Gastroesophageal sphincter (tissue), 4 donors: ENCODE measurements around the gene OR4N2. TPM values are rescaled to one million over a fixed set of nuclear protein-coding genes. Genes with fewer than 3 reads are reported as not detected.
"Not testable (repeated sequence)": the region's sequence is repeated elsewhere in the genome, so short reads cannot be mapped to it uniquely, and the experiment has no call there.

Experiments used
- ATAC-seq: fragments of 150-250 bp; one replicate; pipeline ENCODE4 v1.9.1; 2016; ENCODE audit warnings: mild to moderate bottlenecking, moderate library complexity
- H3K27ac ChIP-seq, 4 donors: fragments of 200-600 bp; sonication (generic) in 3 of 4; 1 replicate in 3 of 4; 2 replicates in 1 of 4; pipeline ENCODE4 v1.5.1; 2016 to 2019
- H3K27me3 ChIP-seq: fragments of 200-600 bp; sonication (generic); one replicate; pipeline ENCODE4 v1.5.1; 2019
- H3K36me3 ChIP-seq, 2 donors: fragments of 200-600 bp; sonication (generic); one replicate each; pipeline ENCODE4 v1.5.1; 2019; ENCODE audit warnings: control low read depth in 1 of 2
- H3K4me1 ChIP-seq, 3 donors: fragments of 200-600 bp; sonication (generic); 1 replicate in 2 of 3; 2 replicates in 1 of 3; pipeline ENCODE4 v1.5.1; 2016 to 2019; ENCODE audit warnings: control low read depth in 2 of 3
- H3K4me3 ChIP-seq, 2 donors: fragments of 200-600 bp; sonication (generic); one replicate each; pipeline ENCODE4 v1.5.1; 2019; ENCODE audit warnings: mild to moderate bottlenecking in 1 of 2, moderate library complexity in 1 of 2
- H3K9me3 ChIP-seq, 3 donors: fragments of 200-600 bp; sonication (generic); one replicate each; pipeline ENCODE4 v1.5.1; 2017 to 2019; ENCODE audit warnings: control low read depth in 2 of 3
- CTCF ChIP-seq, 4 experiments: fragments of 200-600 bp in 2 of 4; fragments of 450-650 bp in 2 of 4; sonication (generic) in 1 of 4; IDR thresholded peaks; one replicate each; pipeline ENCODE4 v1.5.1; 2017 to 2019; ENCODE audit warnings: antibody characterized with exemption in 4 of 4, mild to moderate bottlenecking in 2 of 4, moderate library complexity in 2 of 4
- EP300 ChIP-seq: sonication (generic); formaldehyde crosslinking; IDR thresholded peaks from one replicate; pipeline ENCODE4 v1.6.1; 2017; ENCODE audit warnings: antibody characterized with exemption, mild to moderate bottlenecking
- POLR2A ChIP-seq, 2 donors: fragments of 450-650 bp; IDR thresholded peaks; one replicate each; pipeline ENCODE4 v1.6.1; 2017; ENCODE audit warnings: antibody characterized with exemption in 2 of 2, mild to moderate bottlenecking in 2 of 2, moderate library complexity in 1 of 2
- POLR2AphosphoS5 ChIP-seq: sonication (generic); formaldehyde crosslinking; IDR thresholded peaks from one replicate; pipeline ENCODE4 v1.6.1; 2017; ENCODE audit warnings: antibody characterized with exemption
- WGBS, 2 donors: methylation state at CpG; one replicate each; pipeline ENCODE4 v1.1.5; 2018; ENCODE audit warnings: low coverage in 1 of 2; 5-methylcytosine and 5-hydroxymethylcytosine counted together
- total RNA-seq, 4 donors: library from RNA; depleted of rRNA; stranded (reverse); fragments of >200 nt; gene quantifications; one replicate each; pipeline ENCODE4 v1.1.0, GENCODE V29; 2016

The OR4N2 gene
- total RNA-seq = not detected

DNA sequence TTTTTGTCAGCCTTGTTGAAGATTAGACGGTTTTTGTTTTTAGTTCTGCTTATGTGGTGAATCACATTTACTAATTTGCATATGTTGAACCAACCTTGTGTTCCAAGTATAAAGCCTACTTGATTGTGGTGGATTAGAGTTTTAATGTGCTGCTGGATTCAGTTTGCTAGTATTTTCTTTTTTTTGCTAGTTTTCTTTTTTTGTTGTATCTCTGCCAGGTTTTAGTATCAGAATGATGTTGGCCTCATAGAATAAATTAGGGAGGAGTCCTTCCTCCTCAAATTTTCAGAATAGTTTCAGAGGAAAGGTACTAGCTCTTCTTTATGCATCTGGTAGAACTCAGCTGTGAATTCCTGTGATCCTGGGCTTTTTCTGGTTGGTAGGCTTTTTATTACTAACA is at the start of gene OR4N2:
Gene OR4N2 (plus strand): TSS at position 301 of the 400 bp plus-strand sequence. CDS start 23,679 bp downstream, outside the sequence.
- not testable (repeated sequence) for H3K4me1 ChIP-seq, H3K4me3 ChIP-seq, ATAC-seq, H3K27ac ChIP-seq, H3K27me3 ChIP-seq, H3K36me3 ChIP-seq
- WGBS, 2 donors = 75% methylated on average over 1 of the region's 1 CpG; no CpG with 5 or more reads in 1 of the 2 donors
- peaks cover 0 to 20% (median 0%) of the 10 kb centered on the region in 3 donors for H3K9me3 ChIP-seq

- Histone ChIP-seq H3K4me3 (no peak overlapping the region), H3K27ac (no peak overlapping the region), H3K9me3 (no peaks in the 10 kb centered on the region), H3K27me3 (no peaks in the 10 kb centered on the region), H3K36me3 (no peaks in the 10 kb centered on the region), H3K4me1 (no peaks in the 10 kb centered on the region)
- no peak for ATAC-seq
- 25 to 33% methylated on average over 2 of the region's 2 CpGs for WGBS, 2 donors
- no peak for TF ChIP-seq POLR2A (IDR thresholded peaks at IDR 0.05)
- TF ChIP-seq POLR2AphosphoS5 = no peak
- TF ChIP-seq EP300 = no peak
- no peak for TF ChIP-seq CTCF (IDR thresholded peaks at IDR 0.05)
These were observed 49.4 kb upstream of the OR4N2 start for GRCh38 chr14:19754172-19754571.

DNA sequence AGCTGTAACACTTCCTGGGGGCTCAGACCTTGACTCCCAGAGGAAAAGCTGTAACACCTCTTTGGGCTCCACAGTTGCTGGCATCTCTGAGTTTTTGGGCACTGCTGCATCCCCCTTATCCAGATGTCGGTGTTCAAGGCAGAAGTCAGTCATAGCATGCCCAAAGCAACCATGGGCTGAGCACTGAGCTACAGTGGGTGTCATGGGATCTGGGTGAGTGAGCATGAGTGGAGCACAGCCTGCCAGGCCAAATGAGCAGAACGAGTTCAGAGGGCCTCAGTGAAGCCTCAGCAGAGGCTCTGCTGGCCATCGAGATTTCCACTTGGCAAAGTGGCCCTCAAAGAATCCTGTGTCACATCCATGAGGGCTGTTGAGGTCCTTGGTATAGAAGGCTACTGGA is 32.1 kb upstream of the OR4N2 start:
- H3K27ac ChIP-seq, H3K4me3 ChIP-seq, H3K36me3 ChIP-seq, ATAC-seq, H3K4me1 ChIP-seq, H3K27me3 ChIP-seq: not testable (repeated sequence)
- WGBS, 2 donors = 60% methylated on average over 1 of the region's 3 CpGs; no CpG with 5 or more reads in 1 of the 2 donors
- H3K9me3 ChIP-seq = peaks cover 0 to 13% (median 0%) of the 10 kb centered on the region in 3 donors

DNA sequence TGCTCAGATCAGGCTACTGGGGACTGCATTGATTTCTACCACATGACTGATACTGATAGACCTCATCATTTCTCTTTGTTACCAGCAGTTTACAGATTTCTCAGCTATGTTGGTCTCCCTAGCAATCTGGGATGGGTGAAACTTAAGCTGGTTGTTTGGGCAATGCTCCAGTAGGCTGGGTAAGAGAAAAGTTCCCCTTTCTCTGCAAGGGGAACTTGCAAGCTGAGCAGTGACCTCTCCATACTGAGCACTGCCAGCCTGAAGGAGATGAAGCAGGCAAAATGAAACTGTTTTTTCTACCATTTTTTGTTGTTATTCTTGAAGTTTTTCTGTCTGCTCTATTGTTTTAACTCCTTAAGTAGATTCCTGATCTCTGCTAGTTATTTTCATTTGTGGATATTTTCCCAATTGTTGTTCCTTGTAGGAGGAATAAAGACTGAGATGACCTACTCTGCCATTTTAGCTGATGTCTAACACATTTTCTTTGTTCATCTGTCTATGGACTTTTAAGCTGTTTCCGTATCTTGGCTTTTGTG is 31.6 kb upstream of the OR4N2 start:
- ATAC-seq = no peak
- Histone ChIP-seq H3K36me3 (no peaks in the 10 kb centered on the region), H3K27ac (no peak overlapping the region), H3K4me3 (no peak overlapping the region), H3K4me1 (no peaks in the 10 kb centered on the region), H3K27me3 (no peaks in the 10 kb centered on the region), H3K9me3 (peaks cover 0 to 13% (median 0%) of the 10 kb centered on the region in 3 donors)
- no peak for TF ChIP-seq POLR2AphosphoS5
- WGBS, 2 donors = 60 to 93% methylated on average over 1 of the region's 1 CpG

DNA sequence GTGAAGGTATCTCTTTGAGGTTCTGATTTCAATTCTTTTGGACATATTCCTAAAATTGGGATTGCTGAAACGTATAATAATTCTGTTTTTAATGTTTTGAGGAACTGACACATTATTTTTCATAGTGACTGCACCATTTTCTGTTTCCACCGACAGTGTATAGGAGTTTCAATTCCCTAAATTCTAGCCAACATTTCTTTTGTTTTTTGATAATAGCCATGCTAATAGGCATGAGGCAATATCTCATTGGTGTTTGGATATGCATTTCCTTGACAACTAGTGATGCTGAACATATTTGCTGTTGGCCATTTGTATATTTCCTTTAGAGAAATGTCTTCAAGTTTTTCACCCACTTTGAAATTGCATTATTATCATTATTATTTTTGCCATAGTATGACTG is 31.1 kb upstream of the OR4N2 start:
- ATAC-seq = not testable (repeated sequence)
- 0 to 36% methylated on average over 1 to 2 of the region's 2 CpGs for WGBS, 2 donors

DNA sequence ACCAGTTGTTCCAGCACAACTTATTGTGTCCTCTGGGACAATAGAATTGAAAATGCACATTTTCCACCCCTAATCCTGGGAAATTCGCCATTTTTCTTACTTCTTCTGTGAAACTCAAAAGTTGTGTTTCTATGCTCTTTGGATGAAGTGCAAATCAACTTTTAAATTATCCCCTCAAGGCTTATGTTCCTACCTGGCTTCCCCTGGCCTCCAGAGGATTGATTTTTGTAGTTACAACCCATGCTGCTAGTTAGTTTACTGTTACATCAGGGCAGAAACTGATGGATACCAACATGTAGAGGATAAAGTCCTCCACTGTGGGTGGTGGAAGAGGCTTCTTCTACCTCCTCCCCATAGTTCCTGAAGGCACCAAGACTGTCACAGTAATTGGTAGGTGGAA is 30.4 kb upstream of the OR4N2 start, which contains the start of gene OR4M1:
Gene OR4M1 (plus strand): TSS at position 301 of the 400 bp plus-strand sequence. CDS start 6,819 bp downstream, outside the sequence.
- not testable (repeated sequence) for H3K27me3 ChIP-seq, H3K27ac ChIP-seq, H3K36me3 ChIP-seq, ATAC-seq, H3K4me1 ChIP-seq, H3K4me3 ChIP-seq
- peaks cover 0 to 13% (median 0%) of the 10 kb centered on the region in 3 donors for H3K9me3 ChIP-seq
- WGBS, 2 donors = 0 to 6% methylated on average over 1 of the region's 1 CpG

More for the DNA sequence above, 31.1 kb upstream of the OR4N2 start:
- not testable (repeated sequence) for H3K4me3 ChIP-seq, H3K4me1 ChIP-seq, H3K27me3 ChIP-seq, H3K36me3 ChIP-seq, H3K27ac ChIP-seq
- peaks cover 0 to 13% (median 0%) of the 10 kb centered on the region in 3 donors for H3K9me3 ChIP-seq

DNA sequence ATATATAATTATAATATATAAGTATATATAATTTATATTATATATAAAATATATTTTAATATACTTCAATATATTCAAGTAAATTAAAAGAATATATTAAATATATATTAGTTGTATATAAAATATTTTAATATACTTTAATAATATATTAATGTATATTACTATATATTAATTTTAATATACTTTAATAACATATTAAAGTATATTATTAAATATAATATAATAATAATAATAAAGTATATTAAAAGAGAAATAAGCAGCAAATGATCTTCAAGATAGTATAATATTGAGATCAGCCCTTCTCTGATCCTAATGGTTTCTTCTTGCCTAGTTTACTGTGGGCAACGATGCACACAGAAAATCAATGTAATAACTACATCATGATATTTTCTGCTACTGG is 28.0 kb upstream of the OR4N2 start:
- no peaks in the 10 kb centered on the region for H3K27me3 ChIP-seq
- H3K4me3 ChIP-seq = no peak overlapping the region
- no peak for TF ChIP-seq CTCF (IDR thresholded peaks at IDR 0.05)
- no peak for TF ChIP-seq EP300
- no peak for TF ChIP-seq POLR2AphosphoS5
- no peak for ATAC-seq
- no peak overlapping the region for H3K27ac ChIP-seq
- H3K9me3 ChIP-seq = peaks cover 0 to 13% (median 0%) of the 10 kb centered on the region in 3 donors
- 59 to 91% methylated on average over 1 of the region's 1 CpG for WGBS, 2 donors
- no peaks in the 10 kb centered on the region for H3K4me1 ChIP-seq
- H3K36me3 ChIP-seq = no peaks in the 10 kb centered on the region

DNA sequence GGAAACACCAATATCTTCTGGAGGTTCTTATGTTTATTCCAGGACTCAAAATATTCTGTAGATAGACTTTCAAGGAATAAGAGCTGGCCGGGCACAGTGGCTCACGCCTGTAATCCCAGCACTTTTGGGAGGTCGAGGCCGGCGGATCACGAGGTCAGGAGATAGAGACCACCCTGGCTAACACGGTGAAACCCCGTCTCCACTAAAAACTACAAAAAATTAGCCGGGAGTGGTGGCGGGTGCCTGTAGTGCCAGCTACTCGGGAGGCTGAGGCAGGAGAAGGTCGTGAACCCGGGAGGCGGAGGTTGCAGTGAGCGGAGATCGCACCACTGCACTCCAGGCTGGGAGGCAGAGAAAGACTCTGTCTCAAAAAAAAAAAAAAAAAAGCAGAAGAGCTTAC is 17.7 kb upstream of the OR4N2 start:
- WGBS, 2 donors = 17 to 89% methylated on average over 2 to 6 of the region's 16 CpGs
- not testable (repeated sequence) for H3K27me3 ChIP-seq

DNA sequence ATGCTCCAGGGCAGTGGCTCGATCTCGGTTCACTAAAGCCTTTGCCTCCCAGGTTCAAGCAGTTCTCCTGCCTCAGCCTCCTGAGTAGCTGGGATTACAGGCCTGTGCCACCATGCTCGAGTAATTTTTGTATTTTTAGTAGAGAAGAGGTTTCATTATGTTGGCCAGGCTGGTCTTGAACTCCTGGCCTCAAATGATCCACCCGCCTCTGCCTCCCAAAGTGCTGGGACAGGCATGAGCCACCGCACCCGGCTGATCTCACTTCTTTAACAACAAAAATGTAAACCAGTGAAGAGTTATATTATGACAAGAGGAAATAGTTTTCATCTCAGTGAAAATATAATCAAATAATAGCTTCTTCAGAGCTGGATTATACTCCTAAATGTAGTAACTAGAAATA is 16.3 kb upstream of the OR4N2 start:
- not testable (repeated sequence) for H3K36me3 ChIP-seq, H3K4me3 ChIP-seq, H3K4me1 ChIP-seq, H3K27ac ChIP-seq, ATAC-seq, H3K9me3 ChIP-seq, H3K27me3 ChIP-seq
- 68 to 89% methylated on average over 3 to 6 of the region's 6 CpGs for WGBS, 2 donors

More for the DNA sequence above, 17.7 kb upstream of the OR4N2 start:
- H3K36me3 ChIP-seq, H3K4me3 ChIP-seq, ATAC-seq, H3K9me3 ChIP-seq, H3K27ac ChIP-seq, H3K4me1 ChIP-seq: not testable (repeated sequence)

DNA sequence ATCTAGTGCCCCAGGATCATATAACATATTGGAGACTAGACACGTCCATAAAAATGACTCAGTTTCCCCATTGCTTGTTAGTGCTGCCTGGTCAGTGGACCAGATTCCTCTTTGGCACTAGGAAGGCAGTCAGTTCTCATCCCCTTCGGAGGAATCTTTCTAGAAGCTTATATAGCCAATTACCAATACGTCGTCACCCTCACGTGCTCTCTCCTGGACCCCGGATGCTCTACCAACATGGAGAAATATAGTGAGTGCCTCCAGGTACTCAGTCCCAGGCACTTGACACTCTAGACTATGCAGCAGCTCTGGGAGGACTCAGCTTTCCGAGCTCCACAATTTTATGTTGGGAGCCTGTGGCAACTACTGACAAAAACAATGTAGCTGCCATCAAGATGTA is 15.4 kb upstream of the OR4N2 start:
- H3K4me3 ChIP-seq, H3K9me3 ChIP-seq, H3K27ac ChIP-seq, ATAC-seq, H3K36me3 ChIP-seq, H3K27me3 ChIP-seq, H3K4me1 ChIP-seq: not testable (repeated sequence)
- 28 to 51% methylated on average over 2 to 6 of the region's 7 CpGs for WGBS, 2 donors

GRCh38 chr14:19796520-19797108 is 7.0 kb upstream of the OR4N2 start:
- WGBS, 2 donors = 64% methylated on average over 5 to 7 of the region's 10 CpGs
- H3K27me3 ChIP-seq, H3K27ac ChIP-seq, H3K4me3 ChIP-seq, H3K36me3 ChIP-seq, ATAC-seq, H3K4me1 ChIP-seq: not testable (repeated sequence)
- peaks cover 0 to 15% (median 0%) of the 10 kb centered on the region in 3 donors for H3K9me3 ChIP-seq
